ENCODE data around the gene ALK. TPM values are rescaled to one million over a fixed set of nuclear protein-coding genes. Genes with fewer than 3 reads are reported as not detected.

The ALK gene
- total RNA-seq, 6 donors from 2014 or later = 0.17 to 2.1 (median 0.35) TPM

DNA sequence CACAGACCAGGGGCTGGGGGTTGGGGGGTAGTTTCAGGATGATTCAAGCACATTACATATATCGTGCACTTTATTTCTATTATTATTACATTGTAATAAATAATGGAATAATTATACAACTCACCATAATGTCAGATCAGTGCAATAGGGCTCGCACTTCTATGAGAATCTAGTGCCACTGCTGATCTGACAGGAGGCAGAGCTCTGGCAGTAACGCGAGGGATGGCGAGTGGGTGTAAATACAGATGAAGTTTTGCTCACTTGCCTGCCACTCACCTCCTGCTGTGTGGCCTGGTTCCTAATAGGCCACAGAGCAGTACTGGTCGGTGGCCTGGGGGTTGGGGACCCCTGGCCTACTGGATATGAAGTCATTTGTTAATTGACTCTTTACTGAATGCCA lies 615.6 kb downstream of the ALK start:
- Histone ChIP-seq H3K4me1 (peaks cover 0 to 2% (median 0%) of the 10 kb centered on the region in 4 donors), H3K36me3 (no peaks in the 10 kb centered on the region), H3K9me3 (no peaks in the 10 kb centered on the region), H3K27ac (no peak overlapping the region), H3K27me3 (no peaks in the 10 kb centered on the region), H3K4me3 (no peak overlapping the region)
- WGBS, 2 donors = 80 to 84% methylated on average over 5 to 6 of the region's 6 CpGs
- TF ChIP-seq POLR2AphosphoS5 (IDR thresholded peaks at IDR 0.05) (no peak), POLR2A (IDR thresholded peaks at IDR 0.05) (no peak), CTCF (IDR thresholded peaks at IDR 0.05) (no peak), EP300 (IDR thresholded peaks at IDR 0.05) (no peak)
- ATAC-seq (ENCODE audit: low FRiP score in 2 of 2) (no peak), DNase-seq (no peak)

- 65 to 67% methylated on average over 4 of the region's 4 CpGs for WGBS, 2 donors
- TF ChIP-seq POLR2AphosphoS5 (IDR thresholded peaks at IDR 0.05) = no peak
- TF ChIP-seq EP300 (IDR thresholded peaks at IDR 0.05) = no peak
- TF ChIP-seq POLR2A (IDR thresholded peaks at IDR 0.05) = no peak
- no peak for TF ChIP-seq CTCF (IDR thresholded peaks at IDR 0.05)
- peaks cover 0 to 2% (median 0%) of the 10 kb centered on the region in 4 donors for H3K4me1 ChIP-seq
- no peak for ATAC-seq (ENCODE audit: low FRiP score in 2 of 2)
- H3K36me3 ChIP-seq = no peaks in the 10 kb centered on the region
- no peaks in the 10 kb centered on the region for H3K9me3 ChIP-seq
- no peaks in the 10 kb centered on the region for H3K27me3 ChIP-seq
- no peak overlapping the region for H3K27ac ChIP-seq
- DNase-seq = no peak
- H3K4me3 ChIP-seq = no peak overlapping the region
Measured at GRCh38 chr2:29304399-29305060, 616.9 kb downstream of the ALK start.

GRCh38 chr2:29296585-29296984 lies 624.8 kb downstream of the ALK start:
- Histone ChIP-seq H3K4me1 (no peaks in the 10 kb centered on the region), H3K27ac (no peak overlapping the region), H3K4me3 (no peak overlapping the region), H3K36me3 (no peaks in the 10 kb centered on the region), H3K9me3 (no peaks in the 10 kb centered on the region), H3K27me3 (no peaks in the 10 kb centered on the region)
- DNase-seq = no peak
- ATAC-seq (ENCODE audit: low FRiP score in 2 of 2) = no peak
- TF ChIP-seq POLR2AphosphoS5 (IDR thresholded peaks at IDR 0.05) = no peak
- TF ChIP-seq POLR2A (IDR thresholded peaks at IDR 0.05) = no peak
- no peak for TF ChIP-seq CTCF (IDR thresholded peaks at IDR 0.05)
- TF ChIP-seq EP300 (IDR thresholded peaks at IDR 0.05) = no peak
- WGBS, 2 donors = 78 to 79% methylated on average over 10 of the region's 10 CpGs

GRCh38 chr2:29295845-29296244 lies 625.5 kb downstream of the ALK start:
- ATAC-seq (ENCODE audit: low FRiP score in 2 of 2) (peak in 1 of 2 donors; percentile 34), DNase-seq (no peak)
- no peak overlapping the region for H3K4me3 ChIP-seq
- no peak overlapping the region for H3K27ac ChIP-seq
- no peaks in the 10 kb centered on the region for H3K27me3 ChIP-seq
- 50 to 52% methylated on average over 4 of the region's 4 CpGs for WGBS, 2 donors
- H3K36me3 ChIP-seq = no peaks in the 10 kb centered on the region
- no peaks in the 10 kb centered on the region for H3K4me1 ChIP-seq
- TF ChIP-seq CTCF (IDR thresholded peaks at IDR 0.05) = no peak
- no peak for TF ChIP-seq POLR2A (IDR thresholded peaks at IDR 0.05)
- TF ChIP-seq EP300 (IDR thresholded peaks at IDR 0.05) = no peak
- no peak for TF ChIP-seq POLR2AphosphoS5 (IDR thresholded peaks at IDR 0.05)
- H3K9me3 ChIP-seq = no peaks in the 10 kb centered on the region

GRCh38 chr2:29293830-29294438 lies 627.5 kb downstream of the ALK start:
- no peaks in the 10 kb centered on the region for H3K27me3 ChIP-seq
- no peak overlapping the region for H3K4me3 ChIP-seq
- H3K36me3 ChIP-seq = no peaks in the 10 kb centered on the region
- H3K4me1 ChIP-seq = no peaks in the 10 kb centered on the region
- no peaks in the 10 kb centered on the region for H3K9me3 ChIP-seq
- TF ChIP-seq CTCF (IDR thresholded peaks at IDR 0.05) = no peak
- TF ChIP-seq EP300 (IDR thresholded peaks at IDR 0.05) = no peak
- no peak for TF ChIP-seq POLR2AphosphoS5 (IDR thresholded peaks at IDR 0.05)
- no peak for TF ChIP-seq POLR2A (IDR thresholded peaks at IDR 0.05)
- no peak for DNase-seq
- 19 to 29% methylated on average over 5 of the region's 5 CpGs for WGBS, 2 donors
- no peak for ATAC-seq (ENCODE audit: low FRiP score in 2 of 2)
- H3K27ac ChIP-seq = no peak overlapping the region
